Esophagus muscularis mucosa (tissue), 4 donors: ENCODE data around the gene SLF2.
A peak's percentile ranks its signal among the peaks of the same experiment; 100 is the strongest.

Experiments
- CTCF ChIP-seq, 3 experiments: fragments of 200-600 bp in 2 of 3; fragments of 450-650 bp in 1 of 3; sonication (generic) in 2 of 3; IDR thresholded peaks; one replicate each; pipeline ENCODE4 v1.5.1; 2017 to 2019; ENCODE audit warnings: antibody characterized with exemption in 3 of 3, mild to moderate bottlenecking in 2 of 3, moderate library complexity in 1 of 3
- EP300 ChIP-seq: sonication (generic); formaldehyde crosslinking; IDR thresholded peaks from one replicate; pipeline ENCODE4 v1.6.1; 2017; ENCODE audit warnings: antibody characterized with exemption
- POLR2A ChIP-seq: fragments of 450-650 bp; IDR thresholded peaks from one replicate; pipeline ENCODE4 v1.6.1; 2017; ENCODE audit warnings: antibody characterized with exemption, moderate library complexity, mild to moderate bottlenecking, low read depth
- POLR2AphosphoS5 ChIP-seq, 2 donors: sonication (generic); formaldehyde crosslinking; IDR thresholded peaks; one replicate each; pipeline ENCODE4 v1.6.1; 2017; ENCODE audit warnings: antibody characterized with exemption in 2 of 2

GRCh38 chr10:100998991-100999741, 86.4 kb downstream of the SLF2 start:
- no peak for TF ChIP-seq EP300
- TF ChIP-seq CTCF (IDR thresholded peaks at IDR 0.05): peak; percentile 93 to 99 (median 98)
- peak; percentile 87 to 96 for TF ChIP-seq POLR2AphosphoS5 (IDR thresholded peaks at IDR 0.05)
- peak; percentile 89 for TF ChIP-seq POLR2A
